ENCODE measurements around the gene C2orf72. TPM values are rescaled to one million over a fixed set of nuclear protein-coding genes. Genes with fewer than 3 reads are reported as not detected.

The C2orf72 gene
- total and polyA plus RNA-seq, 2 of the 13 experiments (the other 11 are each of a cell fraction or from before 2014, with no cell fraction given) = 147 to 203 TPM

- TF ChIP-seq ZHX1 (CRISPR knock-in tag; IDR thresholded peaks at IDR 0.05; ENCODE audit: low read depth) (no peak), U2AF1 (optimal IDR thresholded peaks at IDR 0.05; ENCODE audit: low read depth, low read length) (no peak), RNF2 (conservative IDR thresholded peaks at IDR 0.05; ENCODE audit: low read depth) (no peak), ZFY (CRISPR knock-in tag; IDR thresholded peaks at IDR 0.05) (peak; percentile 66), TCF7L2 (IDR thresholded peaks at IDR 0.05; ENCODE audit: low read depth, low read length) (no peak), PPARG (CRISPR knock-in tag; conservative IDR thresholded peaks at IDR 0.05) (no peak), ZNF282 (IDR thresholded peaks at IDR 0.05; ENCODE audit: partially characterized antibody) (no peak), ATRX (CRISPR knock-in tag; IDR thresholded peaks at IDR 0.05; ENCODE audit: borderline replicate concordance) (no peak), KIAA2018 (CRISPR knock-in tag; IDR thresholded peaks at IDR 0.05; ENCODE audit: borderline replicate concordance) (no peak), ZNF281 (CRISPR knock-in tag; IDR thresholded peaks at IDR 0.05; ENCODE audit: borderline replicate concordance) (no peak), ZBTB38 (CRISPR knock-in tag; IDR thresholded peaks at IDR 0.05) (no peak), RBM39 (IDR thresholded peaks at IDR 0.05; ENCODE audit: low read depth, low read length, poor library complexity, severe bottlenecking) (peak; percentile 77), NCOR1 (IDR thresholded peaks at IDR 0.05; ENCODE audit: borderline replicate concordance, low read length) (no peak), SRSF4 (IDR thresholded peaks at IDR 0.05; ENCODE audit: low read depth, low read length, poor library complexity, severe bottlenecking) (no peak), ZNF883 (CRISPR knock-in tag; IDR thresholded peaks at IDR 0.05; ENCODE audit: not compliant biosample characterization) (peak; percentile 66)
Observed at GRCh38 chr2:231037731-231038482, 584 bp downstream of the C2orf72 start (continued).

Data from HepG2 (cell line).